ENCODE measurements around the gene ASTL. TPM values are rescaled to one million over a fixed set of nuclear protein-coding genes. Genes with fewer than 3 reads are reported as not detected.

Gene ASTL
- polyA plus RNA-seq, 3 donors from 2014 or later: not detected

DNA sequence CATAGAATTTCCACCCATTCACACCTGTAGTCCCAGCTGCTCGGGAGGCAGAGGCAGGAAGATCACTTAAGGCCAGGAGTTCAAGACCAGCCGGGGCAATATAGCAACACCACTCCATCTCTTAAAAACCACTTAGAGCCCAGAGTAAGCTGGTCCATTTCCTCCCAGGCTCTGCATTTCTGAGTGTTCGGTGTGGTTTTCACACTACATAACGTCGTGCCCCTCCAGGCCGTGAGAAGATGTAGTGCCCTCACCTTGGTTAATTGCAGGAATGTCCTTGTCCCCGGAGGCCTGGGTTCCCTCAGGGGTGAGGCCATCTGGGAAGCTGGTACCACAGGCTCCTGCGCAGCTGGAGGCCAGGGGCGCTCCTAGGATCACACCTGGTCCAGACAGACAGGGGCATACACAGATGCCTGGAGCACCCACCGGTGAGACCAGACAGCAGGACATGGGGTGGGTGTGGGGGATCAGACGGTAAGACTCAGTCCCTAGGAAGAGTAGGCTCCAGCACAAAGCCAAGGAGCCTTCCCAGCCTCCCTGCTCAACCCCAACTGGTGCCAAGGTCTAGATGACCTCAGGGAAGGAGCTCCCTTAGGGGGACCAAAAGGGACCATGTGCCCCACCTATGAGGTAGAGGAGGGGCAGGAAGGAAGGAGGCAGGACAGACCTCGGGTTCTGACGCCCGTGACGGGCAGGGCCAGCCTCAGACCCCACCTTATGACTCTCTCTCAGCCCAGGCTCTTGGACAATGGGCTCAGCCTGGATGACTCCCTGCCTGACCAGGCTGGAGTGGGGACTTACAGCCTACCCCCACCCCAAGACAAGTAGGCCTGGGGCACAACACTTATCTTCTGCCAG, 752 bp downstream of the ASTL start:
- Mint-ChIP-seq H3K27ac (peak overlapping the region in 5 of 6 donors; percentile 63 to 87 (median 68)), H3K4me3 (peak overlapping the region in 1 of 5 donors; percentile 69), H3K4me1 (peaks cover 34 to 40% of the 10 kb centered on the region in 2 donors), H3K9me3 (no peaks in the 10 kb centered on the region), H3K27me3 (ENCODE audit: low read depth in 3 of 3) (peaks cover 9 to 23% (median 11%) of the 10 kb centered on the region in 3 donors), H3K36me3 (peaks cover 0 to 4% (median 3%) of the 10 kb centered on the region in 3 donors)
- peak in 1 of 3 donors; percentile 51 for DNase-seq

DNA sequence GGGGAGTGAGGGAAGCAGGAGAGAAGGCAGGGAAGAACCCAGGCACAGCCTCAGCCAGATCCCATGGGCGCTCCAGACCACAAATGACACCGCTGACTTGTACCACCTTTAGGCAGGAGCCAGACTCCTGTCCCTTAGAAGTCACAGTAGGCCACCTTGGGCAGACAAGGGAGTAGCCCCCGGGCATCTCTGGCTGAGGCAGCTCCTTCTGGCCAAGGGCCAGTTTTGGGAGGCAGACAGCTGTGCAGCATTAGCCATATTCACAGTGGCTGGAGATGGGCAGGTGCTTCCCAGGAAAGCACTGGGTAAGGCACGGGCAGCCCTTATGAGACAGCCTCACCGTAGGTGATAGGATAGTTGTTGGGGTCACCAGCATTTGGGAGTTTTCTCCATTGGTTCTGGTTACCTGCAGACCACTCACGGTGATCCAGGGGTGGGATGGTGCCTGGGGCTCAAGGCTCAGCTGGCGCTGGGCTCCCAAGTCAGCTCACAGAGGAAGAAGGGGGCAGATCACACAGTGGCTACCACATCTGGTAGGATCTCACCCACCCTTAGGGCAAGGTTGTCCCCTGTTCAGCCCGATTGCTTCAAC, 2.1 kb downstream of the ASTL start:
- Mint-ChIP-seq H3K36me3 (peaks cover 0 to 3% (median 0%) of the 10 kb centered on the region in 3 donors), H3K27ac (peak overlapping the region in 2 of 6 donors; percentile 19 to 39), H3K4me1 (peaks cover 24 to 27% of the 10 kb centered on the region in 2 donors), H3K4me3 (peak overlapping the region in 1 of 5 donors; percentile 38), H3K27me3 (ENCODE audit: low read depth in 3 of 3) (peaks cover 3 to 11% (median 8%) of the 10 kb centered on the region in 3 donors), H3K9me3 (no peaks in the 10 kb centered on the region)
- DNase-seq: no peak

- H3K9me3 Mint-ChIP-seq: no peaks in the 10 kb centered on the region
- DNase-seq: no peak
- H3K27me3 Mint-ChIP-seq (ENCODE audit: low read depth in 3 of 3): peaks cover 3 to 8% (median 8%) of the 10 kb centered on the region in 3 donors
- peaks cover 23 to 25% of the 10 kb centered on the region in 2 donors for H3K4me1 Mint-ChIP-seq
- no peak overlapping the region for H3K4me3 Mint-ChIP-seq
- H3K36me3 Mint-ChIP-seq: peaks cover 0 to 3% (median 0%) of the 10 kb centered on the region in 3 donors
- peak overlapping the region in 2 of 6 donors; percentile 28 to 59 for H3K27ac Mint-ChIP-seq
Measured at GRCh38 chr2:96135621-96136020, 2.7 kb downstream of the ASTL start.

DNA sequence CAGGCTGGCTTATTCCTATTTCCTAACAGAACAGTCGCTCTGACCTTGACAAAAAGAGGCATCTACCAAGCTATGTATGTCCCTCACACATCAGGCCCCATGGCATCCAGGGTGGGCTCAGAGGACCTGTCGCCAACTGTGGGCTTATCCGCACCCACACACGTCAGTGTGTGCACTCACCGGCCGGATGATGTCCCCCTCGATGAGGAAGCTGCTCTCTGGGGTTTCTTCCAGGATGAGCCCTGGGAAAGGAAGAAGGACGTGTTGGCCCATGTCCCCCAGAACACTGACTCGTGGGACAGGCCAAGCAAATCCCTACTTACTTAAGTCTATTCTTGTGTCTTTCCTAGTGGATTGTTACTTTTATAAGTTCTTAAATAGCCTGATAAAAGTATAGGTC, 3.1 kb downstream of the ASTL start:
- H3K4me1 Mint-ChIP-seq: peaks cover 27 to 30% of the 10 kb centered on the region in 2 donors

DNA sequence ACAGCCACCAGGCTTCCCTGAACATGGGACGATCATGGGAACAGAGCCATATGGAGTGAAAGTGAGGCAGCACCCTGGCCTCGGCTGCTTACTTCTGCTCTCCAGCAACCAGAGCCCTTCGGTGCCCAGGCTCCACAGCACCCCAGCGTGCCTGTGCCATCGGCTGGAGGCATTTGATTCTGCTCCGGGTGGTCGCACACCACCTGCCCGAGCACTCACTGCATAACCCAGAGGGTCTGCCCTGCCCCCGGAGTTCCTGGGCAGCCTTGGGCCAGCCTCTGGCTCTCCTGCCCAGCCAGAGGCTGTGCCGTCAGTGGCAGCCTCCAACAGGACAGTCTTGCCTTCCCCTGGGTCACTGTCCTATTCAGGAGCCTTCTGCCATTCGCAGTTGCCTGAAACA, 3.9 kb downstream of the ASTL start:
- Mint-ChIP-seq H3K27ac (peak overlapping the region in 2 of 6 donors; percentile 54 to 59), H3K4me3 (no peak overlapping the region), H3K36me3 (peaks cover 0 to 3% (median 3%) of the 10 kb centered on the region in 3 donors), H3K27me3 (ENCODE audit: low read depth in 3 of 3) (peaks cover 3 to 8% (median 7%) of the 10 kb centered on the region in 3 donors), H3K9me3 (no peaks in the 10 kb centered on the region), H3K4me1 (peaks cover 29 to 30% of the 10 kb centered on the region in 2 donors)
- DNase-seq: no peak

More for the DNA sequence above, 3.1 kb downstream of the ASTL start:
- Mint-ChIP-seq H3K9me3 (no peaks in the 10 kb centered on the region), H3K4me3 (no peak overlapping the region), H3K36me3 (peaks cover 0 to 3% (median 3%) of the 10 kb centered on the region in 3 donors), H3K27ac (peak overlapping the region in 4 of 6 donors; percentile 13 to 59 (median 41)), H3K27me3 (ENCODE audit: low read depth in 3 of 3) (peaks cover 3 to 8% (median 7%) of the 10 kb centered on the region in 3 donors)
- DNase-seq: no peak

DNA sequence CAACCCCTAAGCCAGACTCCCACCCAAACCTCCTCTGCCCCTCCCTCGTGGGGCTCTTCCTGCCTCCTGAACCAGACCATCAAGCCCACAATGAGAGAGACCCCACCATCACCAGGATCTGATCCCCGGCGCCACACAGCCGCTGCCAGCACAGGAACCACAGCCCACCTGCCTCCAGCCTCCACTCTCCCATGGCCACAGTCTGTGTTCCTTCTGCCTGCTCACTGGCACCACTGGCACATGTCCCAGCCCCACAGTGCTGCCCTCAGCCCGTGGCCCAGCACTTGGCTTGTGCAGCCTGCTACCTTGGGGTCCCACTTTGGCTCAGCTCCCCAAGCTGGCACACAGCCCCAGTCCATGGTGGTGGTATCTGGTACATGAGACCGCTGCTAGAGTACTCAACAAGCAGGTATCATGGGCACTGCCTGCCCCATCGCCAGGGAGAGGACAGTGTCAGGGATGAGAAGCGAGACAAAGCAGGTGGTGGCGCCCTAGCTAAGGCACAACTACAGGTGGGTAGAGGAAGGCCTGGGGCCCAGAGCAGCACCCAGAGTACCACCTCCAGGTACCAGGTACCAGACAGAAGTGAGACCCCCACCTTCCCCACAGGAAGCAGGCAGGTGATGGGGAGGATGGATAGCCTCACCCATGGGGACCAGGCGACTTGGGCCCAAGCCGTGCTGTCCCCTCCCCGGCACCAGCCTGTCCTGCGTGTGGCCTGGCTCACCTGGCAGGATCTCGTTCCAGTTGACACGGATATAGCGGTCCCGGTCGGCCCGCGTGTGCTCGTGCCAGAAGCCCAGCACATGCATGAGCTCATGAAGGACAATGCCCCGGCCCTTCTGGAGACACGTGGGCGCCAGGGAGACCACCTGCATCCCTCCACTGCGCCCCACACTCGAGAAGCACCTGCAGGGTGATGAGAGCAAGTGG, 6.2 kb downstream of the ASTL start:
- peaks cover 9% of the 10 kb centered on the region in 2 donors for H3K4me1 Mint-ChIP-seq
- no peak for DNase-seq
- no peaks in the 10 kb centered on the region for H3K9me3 Mint-ChIP-seq
- peaks cover 1 to 4% (median 4%) of the 10 kb centered on the region in 3 donors for H3K27me3 Mint-ChIP-seq (ENCODE audit: low read depth in 3 of 3)
- peaks cover under 1 to 3% (median 3%) of the 10 kb centered on the region in 3 donors for H3K36me3 Mint-ChIP-seq
- peak overlapping the region in 1 of 5 donors; percentile 76 for H3K4me3 Mint-ChIP-seq
- peak overlapping the region in 4 of 6 donors; percentile 23 to 98 (median 73) for H3K27ac Mint-ChIP-seq

- peak in 1 of 3 donors; percentile 54 for DNase-seq
- Mint-ChIP-seq H3K27me3 (ENCODE audit: low read depth in 3 of 3) (peaks cover 0 to 4% (median 1%) of the 10 kb centered on the region in 3 donors), H3K4me3 (peak overlapping the region in 1 of 5 donors; percentile 76), H3K4me1 (peaks cover 6% of the 10 kb centered on the region in 2 donors), H3K9me3 (no peaks in the 10 kb centered on the region), H3K36me3 (peaks cover 3 to 7% (median 5%) of the 10 kb centered on the region in 3 donors), H3K27ac (peak overlapping the region; percentile 7 to 98 (median 44))
Measured at GRCh38 chr2:96131152-96131812, 7.0 kb downstream of the ASTL start.

GRCh38 chr2:96130483-96130882, 7.8 kb downstream of the ASTL start:
- H3K9me3 Mint-ChIP-seq: no peaks in the 10 kb centered on the region
- peaks cover 0 to 4% (median 0%) of the 10 kb centered on the region in 3 donors for H3K27me3 Mint-ChIP-seq (ENCODE audit: low read depth in 3 of 3)
- peaks cover 6% of the 10 kb centered on the region in 2 donors for H3K4me1 Mint-ChIP-seq
- DNase-seq: no peak
- peak overlapping the region in 2 of 5 donors; percentile 2 to 35 for H3K4me3 Mint-ChIP-seq
- peaks cover 3 to 12% (median 9%) of the 10 kb centered on the region in 3 donors for H3K36me3 Mint-ChIP-seq
- H3K27ac Mint-ChIP-seq: peak overlapping the region; percentile 45 to 98 (median 62)

GRCh38 chr2:96129528-96130120, 8.7 kb downstream of the ASTL start:
- Mint-ChIP-seq H3K4me3 (peak overlapping the region in 2 of 5 donors; percentile 52 to 69), H3K9me3 (no peaks in the 10 kb centered on the region), H3K27ac (peak overlapping the region in 3 of 6 donors; percentile 61 to 98 (median 76)), H3K4me1 (peaks cover 6% of the 10 kb centered on the region in 2 donors), H3K36me3 (peaks cover 3 to 9% (median 9%) of the 10 kb centered on the region in 3 donors), H3K27me3 (ENCODE audit: low read depth in 3 of 3) (no peaks in the 10 kb centered on the region)
- DNase-seq: peak in 1 of 3 donors; percentile 66

- Mint-ChIP-seq H3K27me3 (ENCODE audit: low read depth in 3 of 3) (no peaks in the 10 kb centered on the region), H3K27ac (peak overlapping the region in 1 of 6 donors; percentile 69), H3K4me3 (no peak overlapping the region), H3K4me1 (peaks cover 6% of the 10 kb centered on the region in 2 donors), H3K36me3 (peaks cover 3 to 9% (median 9%) of the 10 kb centered on the region in 3 donors), H3K9me3 (no peaks in the 10 kb centered on the region)
- no peak for DNase-seq
Measured at GRCh38 chr2:96128456-96128855, 9.8 kb downstream of the ASTL start.

- Mint-ChIP-seq H3K27ac (no peak overlapping the region), H3K27me3 (ENCODE audit: low read depth in 3 of 3) (peaks cover 5 to 9% (median 6%) of the 10 kb centered on the region in 3 donors), H3K36me3 (peaks cover 0 to 9% (median 9%) of the 10 kb centered on the region in 3 donors), H3K4me3 (no peak overlapping the region), H3K9me3 (no peaks in the 10 kb centered on the region), H3K4me1 (peaks cover 0 to 2% of the 10 kb centered on the region in 2 donors)
- no peak for DNase-seq
Measured at GRCh38 chr2:96124406-96125265, 13.7 kb downstream of the ASTL start.

Measured in immature natural killer cell (primary cell).